Stimulated activated CD8-positive, alpha-beta memory T cell treated with anti-CD3 and anti-CD28 coated beads, Interleukin-15, amount 100 ng/mL, for 4 hours (primary cell): Measurements from ENCODE around the gene MGARP.
A peak's percentile ranks its signal among the peaks of the same experiment; 100 is the strongest.
"Not testable (repeated sequence)": the region's sequence is repeated elsewhere in the genome, so short reads cannot be mapped to it uniquely, and the experiment has no call there.

Experiments
- DNase-seq, 2 donors: peaks; one replicate each; pipeline ENCODE4 v3.0.0-alpha.2; 2020; ENCODE audit warnings: low read depth in 2 of 2

The MGARP gene

DNA sequence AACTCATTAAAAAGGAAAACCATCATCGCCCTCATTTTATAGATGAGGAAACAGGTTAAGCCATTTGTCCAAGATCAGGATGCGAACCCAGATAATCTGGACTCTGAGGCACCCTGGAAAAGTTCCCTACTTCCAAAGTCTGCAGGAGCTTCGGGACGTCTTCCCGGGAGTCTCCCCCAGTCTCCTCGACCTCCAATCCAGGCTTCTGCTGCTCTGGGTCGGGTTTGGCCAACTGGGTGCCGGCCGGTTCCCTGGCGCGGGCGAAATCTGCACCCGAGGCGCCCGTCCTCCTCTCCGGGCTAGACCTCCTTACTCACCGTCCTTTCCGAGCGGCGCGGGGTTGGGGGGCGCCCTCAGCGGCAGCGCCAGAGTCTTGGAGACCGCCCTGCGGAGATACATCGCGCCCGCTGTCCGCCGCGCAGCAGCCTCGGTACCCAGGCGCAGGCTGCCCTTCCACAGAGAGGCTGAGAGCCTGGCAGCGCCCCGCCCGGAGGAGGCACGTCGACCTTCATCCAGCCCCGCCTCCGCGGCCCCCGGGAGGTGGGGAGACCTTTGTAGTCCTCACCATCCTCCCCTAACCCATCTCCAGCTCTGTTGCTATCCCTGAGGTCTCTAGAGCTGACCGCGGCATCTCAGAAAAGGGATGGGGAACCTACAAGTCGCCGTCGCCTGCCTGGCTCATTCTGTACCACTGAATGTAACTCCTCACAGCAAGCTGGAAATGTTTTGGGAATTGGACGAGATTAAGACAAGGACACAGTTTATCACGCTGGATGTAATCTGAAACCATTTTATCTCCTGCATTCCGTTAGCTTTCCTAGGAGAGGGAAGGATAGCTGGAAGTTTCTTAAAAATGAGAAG lies at the start of gene MGARP:
MGARP (minus strand) TSS at position 466 of the 861 bp plus-strand sequence; CDS start at position 399, 67 bp downstream.
- DNase-seq, result peak in 1 of 2 donors; percentile 4

DNA sequence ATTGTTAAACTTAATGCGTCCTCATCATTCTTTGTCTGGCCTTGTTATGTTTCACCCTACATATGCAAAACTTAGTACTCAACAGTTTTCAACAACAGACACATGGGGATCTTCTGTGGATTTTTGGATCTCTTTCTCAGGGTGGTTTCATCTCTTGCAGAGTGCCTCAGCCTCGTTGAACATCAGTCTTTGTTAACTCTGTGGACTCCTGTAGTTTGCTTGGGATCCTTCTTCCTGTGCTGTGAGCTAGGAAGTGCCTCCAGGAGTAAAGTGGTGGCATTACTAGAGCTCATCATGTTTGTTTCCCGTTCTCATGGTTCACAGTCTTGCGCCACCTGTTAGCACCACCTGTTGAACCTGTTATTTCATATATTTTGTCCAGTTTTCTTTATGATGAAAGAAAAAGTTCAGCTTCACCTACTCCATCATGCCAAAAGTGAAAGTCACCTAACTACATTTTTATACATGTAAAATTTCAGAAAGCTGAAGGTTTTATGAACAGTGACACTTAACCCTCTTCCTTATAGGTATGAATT lies 49.7 kb upstream of the MGARP start:
- DNase-seq, result no peak

DNA sequence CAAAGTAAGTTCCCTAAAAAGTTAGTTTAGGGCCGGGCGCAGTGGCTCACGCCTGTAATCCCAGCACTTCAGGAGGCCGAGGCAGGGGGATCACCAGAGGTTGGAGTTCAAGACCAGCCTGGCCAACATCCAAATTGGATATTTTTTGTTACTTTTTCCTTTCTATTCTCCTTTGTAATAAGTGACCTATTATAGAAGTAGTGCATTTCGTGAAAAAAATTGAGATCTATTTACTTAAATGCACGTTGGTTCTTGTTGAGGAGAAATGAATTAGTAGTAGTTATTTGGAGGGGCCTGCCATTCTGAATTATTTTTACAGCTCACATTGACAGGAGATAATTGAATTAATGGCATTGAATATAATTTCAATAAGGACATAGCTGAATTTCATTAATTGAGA lies 44.6 kb upstream of the MGARP start:
- DNase-seq, result no peak

DNA sequence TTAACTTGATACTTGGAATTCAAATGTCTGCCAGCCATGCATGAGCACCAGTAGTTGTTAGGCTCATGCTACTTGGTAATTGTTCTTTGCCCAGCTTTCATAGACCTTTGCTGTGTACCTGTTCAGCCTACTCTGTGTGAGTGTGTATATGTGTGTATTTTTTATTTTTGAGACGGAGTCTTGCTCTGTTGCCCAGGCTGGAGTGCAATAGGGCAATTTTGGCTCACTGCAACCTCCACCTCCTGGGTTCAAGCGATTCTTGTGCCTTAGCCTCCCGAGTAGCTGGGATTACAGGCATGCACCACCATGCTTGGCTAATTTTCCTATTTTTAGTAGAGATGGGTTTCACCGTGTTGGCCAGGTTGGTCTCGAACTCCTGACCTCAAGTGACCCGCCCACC lies 42.5 kb upstream of the MGARP start:
- not testable (repeated sequence) for DNase-seq

DNA sequence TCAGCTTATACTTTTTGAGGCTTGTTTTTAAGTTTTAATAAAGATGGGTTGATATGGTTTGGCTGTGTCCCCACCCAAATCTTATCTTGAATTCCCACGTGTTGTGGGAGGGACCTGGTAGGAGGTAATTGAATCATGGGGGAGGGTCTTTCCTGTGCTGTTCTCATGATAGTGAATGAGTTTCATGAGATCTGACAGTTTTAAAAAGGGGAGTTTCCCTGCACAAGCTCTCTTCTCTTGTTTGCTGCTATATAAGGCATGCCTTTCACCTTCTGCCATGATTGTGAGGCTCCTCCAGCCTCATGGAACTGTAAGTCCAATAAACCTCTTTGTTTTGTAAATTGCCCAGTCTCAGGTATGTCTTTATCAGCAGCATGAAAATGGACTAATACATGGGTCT lies 42.0 kb upstream of the MGARP start:
- not testable (repeated sequence) for DNase-seq

DNA sequence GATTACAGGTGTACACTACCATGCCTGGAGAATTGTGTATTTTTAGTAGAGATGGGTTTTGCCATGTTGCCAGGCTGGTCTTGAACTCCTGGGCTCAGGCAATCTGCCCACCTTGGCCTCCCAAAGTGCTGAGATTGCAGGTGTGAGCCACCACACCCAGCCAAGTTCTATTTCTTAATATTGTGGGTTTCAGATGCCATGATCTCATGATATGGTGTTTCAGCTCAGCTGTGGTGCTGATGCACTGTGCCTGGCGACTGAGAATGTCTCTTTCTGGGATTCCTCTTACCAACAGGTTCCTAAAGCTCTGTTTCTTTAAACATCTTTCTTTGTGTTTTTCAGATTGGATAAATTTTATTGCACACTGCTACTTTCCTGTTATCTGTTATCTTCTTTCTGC lies 39.5 kb upstream of the MGARP start:
- no peak for DNase-seq

DNA sequence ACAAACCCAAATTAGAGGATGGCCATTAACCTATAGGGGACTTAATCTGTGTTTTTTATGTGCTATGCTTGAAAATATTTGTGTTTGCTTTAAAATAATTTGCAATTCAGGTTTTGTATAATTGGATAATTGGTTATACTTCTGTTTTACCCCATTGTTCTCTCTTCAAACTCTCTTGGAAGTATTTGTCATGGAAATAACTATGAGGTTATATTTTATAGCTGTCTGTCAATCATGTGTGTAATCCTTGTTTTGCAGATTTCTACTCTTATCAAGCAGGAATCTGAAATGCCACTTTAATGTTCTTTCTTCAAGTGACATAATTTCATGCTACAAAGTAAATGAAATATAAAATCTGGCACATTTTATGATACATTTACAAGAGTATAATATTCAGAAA lies 37.6 kb upstream of the MGARP start:
- no peak for DNase-seq

DNA sequence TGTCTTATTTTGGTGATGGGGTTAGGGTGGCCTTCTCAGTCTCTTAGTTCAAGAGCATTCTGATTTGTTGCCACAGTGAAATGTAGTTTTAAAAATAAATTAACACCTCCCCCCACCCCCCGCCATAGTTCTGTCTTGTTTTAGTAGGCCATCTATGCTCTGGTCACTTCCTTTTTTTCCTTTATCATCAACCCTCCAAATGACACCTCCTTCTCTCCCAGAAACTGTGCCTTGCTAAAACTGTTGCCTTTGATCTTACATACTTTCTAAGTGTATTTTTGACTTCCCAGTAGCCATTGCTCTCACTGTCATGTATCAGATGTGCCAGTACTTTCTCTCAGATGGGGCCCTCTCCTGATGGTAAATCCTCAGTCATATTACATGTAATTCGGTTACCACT lies 36.7 kb upstream of the MGARP start:
- DNase-seq, result no peak

DNA sequence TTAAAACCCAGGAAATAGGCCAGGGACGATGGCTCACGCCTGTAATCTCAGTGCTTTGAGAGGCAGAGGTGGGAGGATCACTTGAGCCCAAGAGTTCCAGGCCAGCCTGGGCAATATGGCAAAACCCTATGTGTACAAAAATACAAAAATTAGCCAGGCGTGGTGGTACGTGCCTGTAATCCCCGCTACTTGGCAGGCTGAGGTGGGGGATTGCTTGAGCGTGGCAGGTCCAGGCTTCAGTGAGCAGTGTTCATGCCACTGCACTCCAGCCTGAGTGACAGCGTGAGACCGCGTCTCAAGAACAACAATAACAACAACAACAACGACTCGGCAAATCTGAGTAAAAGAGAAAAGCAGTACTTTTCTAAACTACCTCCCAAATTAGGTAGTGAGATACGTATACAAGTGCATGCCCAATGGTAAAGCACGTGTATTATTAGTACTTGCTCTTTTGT lies 35.2 kb upstream of the MGARP start:
- DNase-seq, result no peak

DNA sequence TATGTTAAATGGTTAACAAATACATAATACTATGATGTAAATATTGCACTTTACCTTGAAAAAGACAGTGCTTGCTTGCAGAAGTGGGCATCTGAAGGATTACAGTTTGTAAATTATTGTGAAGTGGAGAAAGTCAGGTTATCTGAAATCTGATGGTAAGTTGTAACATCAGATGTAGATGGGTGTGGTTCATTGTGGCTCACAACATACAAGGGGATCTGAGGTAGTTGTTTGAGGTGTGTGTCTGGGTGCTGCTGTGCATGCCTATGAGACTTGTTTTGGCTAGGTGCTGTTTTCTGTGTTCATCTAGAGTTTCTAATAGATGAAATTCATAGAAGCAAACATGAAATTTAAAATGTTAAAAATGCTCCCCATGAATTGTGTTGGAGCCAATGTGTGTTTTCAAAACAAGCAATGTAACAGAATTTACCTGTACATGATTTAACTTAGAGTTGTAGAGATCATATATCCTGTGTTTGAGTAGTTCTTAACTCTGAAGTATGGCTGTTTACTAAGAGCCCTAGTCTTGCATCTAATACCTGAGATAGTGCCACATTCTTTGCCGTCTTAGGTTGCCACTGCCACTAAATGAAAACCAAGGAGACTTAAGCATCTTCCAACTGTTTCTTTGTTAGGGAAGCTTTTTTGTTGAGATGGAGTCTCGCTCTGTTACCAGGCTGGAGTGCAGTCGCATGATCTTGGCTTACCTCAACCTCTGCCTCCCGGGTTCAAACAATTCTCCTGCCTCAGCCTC lies 34.2 kb upstream of the MGARP start:
- DNase-seq, result no peak

DNA sequence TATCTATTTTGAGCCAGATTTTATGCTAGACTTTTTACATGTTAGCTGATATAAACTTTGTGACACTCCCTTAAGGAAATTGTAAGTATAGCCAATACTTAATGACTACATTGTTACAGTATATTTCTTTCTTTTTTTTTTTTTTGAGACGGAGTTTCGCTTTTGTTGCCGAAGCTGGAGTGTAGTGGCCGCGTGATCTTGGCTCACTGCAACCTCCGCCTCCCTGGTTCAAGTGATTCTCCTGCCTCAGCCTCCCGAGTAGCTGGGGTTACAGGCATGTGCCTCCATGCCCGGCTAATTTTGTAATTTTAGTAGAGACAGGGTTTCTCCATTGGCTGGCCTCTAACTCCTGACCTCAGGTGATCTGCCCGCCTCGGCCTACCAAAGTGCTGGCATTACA lies 33.4 kb upstream of the MGARP start:
- DNase-seq, result not testable (repeated sequence)

DNA sequence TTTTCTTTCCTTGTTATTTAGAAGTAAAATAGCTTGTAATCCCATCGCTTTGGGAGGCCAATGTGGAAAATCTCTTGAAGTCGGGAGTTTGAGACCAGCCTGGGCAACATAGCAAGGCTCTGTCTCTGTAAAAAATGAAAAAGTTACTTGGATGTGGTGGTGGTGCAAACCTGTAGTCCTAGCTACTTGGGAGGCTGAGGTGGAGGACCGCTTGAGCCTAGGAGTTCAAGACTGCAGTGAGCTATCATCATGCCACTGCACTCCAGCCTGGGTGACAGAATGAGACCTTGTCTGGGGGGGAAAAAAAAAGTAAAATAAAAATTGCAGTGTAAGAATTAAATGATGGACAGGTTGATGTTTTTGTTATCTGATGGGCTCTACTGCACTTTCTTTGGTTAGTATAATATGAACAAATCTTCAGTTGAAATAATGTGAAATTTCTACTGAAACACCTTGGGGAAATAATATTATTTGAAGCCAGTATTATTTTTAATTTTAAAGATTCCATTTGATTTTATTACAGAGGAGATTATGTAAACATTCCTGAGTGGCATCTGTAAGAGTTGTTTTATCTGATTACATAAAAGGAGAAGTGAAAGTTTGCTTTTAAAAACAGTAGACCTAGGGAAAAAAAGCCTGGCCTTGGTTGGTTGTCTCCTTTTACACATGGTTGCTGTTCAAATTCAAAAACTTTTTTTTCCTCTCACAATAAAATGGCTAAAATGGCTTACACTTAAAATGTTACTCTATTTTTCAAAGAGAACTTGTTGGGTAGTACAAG lies 32.7 kb upstream of the MGARP start:
- no peak for DNase-seq

DNA sequence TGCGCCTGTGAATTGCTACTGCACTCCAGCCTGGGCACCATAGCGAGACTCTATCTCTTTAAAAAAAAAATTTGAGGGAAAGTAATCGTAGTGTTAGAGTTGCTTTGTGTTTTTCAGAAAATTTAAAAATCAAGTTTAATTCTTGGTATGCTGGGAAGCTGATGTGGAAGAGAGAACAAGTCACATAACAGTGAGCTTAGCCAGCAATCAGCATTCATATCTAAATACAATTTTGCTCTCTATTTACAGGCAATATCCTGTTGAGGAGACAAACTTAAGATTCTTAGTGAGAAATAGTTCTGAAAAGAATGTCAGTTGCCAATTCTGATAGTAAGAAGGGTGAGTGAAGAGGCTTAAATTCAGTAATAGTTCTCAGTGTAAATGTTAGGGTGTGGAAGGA lies 31.9 kb upstream of the MGARP start:
- no peak for DNase-seq

DNA sequence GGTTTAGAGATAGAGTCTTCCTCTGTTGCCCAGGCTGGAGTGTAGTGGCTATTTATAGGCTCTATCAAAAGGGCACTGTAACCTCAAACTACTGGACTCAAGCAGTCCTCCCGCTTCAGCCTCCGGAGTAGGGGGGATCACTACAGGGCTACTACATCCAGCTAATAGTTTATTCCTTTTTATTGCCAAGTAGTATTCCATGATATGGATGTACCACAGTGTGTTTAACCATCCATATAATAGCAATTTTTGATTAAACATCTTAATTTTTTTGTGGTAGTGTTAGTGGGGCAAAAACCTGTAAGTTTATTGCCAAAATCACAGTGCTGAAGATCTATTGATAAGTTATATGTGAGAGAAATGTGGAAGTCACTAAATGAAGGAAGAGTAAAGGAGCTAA lies 24.9 kb upstream of the MGARP start:
- DNase-seq, result no peak

DNA sequence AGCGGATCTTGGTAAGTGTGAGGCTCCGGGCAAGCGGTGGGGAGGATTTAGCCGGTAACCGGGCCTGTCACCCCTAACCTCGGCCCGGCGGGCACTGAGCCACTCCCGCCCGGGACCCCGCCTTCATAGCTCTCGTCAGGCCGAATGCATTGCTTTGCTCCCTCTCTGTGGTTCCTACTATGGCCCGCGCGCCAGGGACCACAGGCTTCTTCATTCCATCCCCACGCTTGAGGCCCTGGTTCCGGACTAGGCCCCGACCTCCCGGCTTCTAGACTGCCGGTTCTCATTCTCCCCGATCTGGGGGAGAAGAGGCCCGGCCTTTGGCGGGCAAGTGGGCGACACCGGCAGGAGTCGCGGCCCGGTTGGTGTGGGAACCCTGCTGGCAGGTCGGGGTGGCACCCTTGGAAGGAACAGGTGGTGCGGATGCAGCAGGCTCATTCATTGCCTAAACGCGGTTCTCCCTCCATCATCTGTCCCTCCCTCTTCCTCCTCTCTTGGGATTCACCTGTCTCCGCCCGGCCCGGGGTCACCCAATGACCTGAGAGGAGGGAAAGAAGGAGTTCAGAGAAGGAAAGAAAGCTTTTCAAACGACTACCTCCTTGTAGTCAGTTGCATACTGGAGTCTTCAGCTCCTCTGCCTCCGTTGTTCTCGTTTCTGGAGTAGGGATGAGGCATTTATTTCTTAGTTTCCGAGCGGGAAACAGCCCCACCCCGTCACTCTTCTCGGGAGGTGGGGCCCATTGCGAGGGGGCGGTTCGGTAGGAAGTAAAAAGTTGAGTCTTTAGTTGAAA lies 22.0 kb upstream of the MGARP start, which contains the start of gene NDUFC1:
NDUFC1 (minus strand) TSS at position 657 of the 791 bp plus-strand sequence. CDS start 6,679 bp downstream, outside the sequence.
- peak; percentile 26 to 32 for DNase-seq

DNA sequence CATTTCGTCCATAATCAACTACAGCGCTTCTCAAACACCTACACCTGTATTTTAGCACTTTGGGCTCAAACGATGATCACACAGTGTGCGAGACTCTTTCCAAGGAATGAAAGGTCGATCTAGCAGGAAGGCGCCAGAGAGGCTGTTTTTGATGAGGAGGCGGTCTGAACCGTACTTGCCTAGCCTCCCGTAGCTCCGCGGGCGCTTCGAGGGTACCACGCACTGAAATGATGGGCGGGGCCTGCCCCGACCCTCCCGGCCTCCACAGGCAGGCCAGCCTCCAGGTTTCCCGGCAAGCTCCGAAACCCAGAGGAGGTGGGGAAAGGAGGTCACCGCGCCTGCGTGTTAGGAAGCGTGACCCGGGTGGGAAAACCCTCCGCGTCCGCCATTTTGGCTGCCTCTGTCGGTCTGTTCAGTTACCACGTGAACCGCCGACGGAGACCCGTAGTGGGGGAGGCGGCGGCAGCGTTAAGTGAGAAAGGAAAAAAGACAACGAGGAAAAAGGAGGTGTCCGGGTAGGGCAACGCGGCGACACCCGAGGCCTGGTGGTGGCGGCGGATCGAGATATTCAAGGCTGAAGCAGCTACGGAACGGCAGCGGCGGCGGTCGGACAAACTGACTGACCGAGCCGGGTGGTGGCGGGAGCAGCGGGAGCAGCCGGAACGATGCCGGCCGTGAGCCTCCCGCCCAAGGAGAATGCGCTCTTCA lies 21.2 kb upstream of the MGARP start, which contains the start of gene NAA15:
NAA15 (plus strand) TSS at position 393 of the 708 bp plus-strand sequence; CDS start at position 666, 273 bp downstream.
- peak; percentile 95 to 96 for DNase-seq

DNA sequence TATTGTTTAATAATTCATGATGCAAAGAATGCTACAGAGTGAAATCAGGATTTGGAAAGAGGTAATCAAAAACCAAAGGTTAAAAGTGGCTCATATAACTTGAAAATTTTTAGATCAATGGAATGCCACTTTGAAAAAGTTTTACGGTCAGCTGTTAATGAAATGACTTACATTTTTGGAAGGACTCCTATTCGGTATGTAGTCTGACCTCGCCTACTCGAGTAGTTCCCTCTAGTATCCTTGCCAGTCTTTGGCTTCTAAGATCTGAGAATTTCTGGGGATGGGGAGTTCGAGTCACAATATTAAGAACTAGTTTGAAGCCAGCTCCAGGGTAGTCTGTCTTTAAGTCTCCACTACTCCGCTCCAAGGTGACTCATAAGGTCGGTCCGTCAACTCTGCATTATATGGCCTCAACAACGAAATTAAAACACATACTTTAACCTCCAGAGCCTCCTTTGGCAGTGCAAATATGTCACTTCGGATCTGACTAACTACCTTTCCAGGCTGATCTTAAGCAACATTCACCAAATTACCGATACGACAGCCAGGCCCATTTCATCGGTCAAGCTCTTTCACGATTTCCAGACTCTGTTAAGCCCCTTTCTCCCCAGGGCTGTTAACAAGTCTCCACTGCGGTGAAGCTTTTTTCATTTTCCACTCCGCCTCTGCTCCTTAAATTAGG lies 20.5 kb upstream of the MGARP start:
- DNase-seq, result no peak

DNA sequence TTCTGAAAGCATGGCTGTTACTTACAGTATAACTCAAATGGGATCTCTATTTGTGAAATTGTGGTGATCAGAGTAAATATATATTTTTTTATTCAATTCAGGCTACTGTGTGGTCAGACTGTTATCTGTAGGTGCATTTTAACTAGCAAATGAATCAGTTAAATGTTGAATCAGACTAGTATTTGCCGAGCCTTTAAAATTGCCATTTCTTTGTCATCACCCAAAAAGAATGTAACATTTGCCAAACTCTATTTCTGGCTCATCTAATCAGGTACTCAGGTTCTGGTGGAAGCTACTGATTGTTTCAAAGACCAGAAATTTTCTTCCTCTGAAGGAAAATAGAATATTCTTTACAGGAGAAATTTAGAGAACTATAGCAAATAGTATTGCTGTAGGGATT lies 19.5 kb upstream of the MGARP start:
- no peak for DNase-seq

DNA sequence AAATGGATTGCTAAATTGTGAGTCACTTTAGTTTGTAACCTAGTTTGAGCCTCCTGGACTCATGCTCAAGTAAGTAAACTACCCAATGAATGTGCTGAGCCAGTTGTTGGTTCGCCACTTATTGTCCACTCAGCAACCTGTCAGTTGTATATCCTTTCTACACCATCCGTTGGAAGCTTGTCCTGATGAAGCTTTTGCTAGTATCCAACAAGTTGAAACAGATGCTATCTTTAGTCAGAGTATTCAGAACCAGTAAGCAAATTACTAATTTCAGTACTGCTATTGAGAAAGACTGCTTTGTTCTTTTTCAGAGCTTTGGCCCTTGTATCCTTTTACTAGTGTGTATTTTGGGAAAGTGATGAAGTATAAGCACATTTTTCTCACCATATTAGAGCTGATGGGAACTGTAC lies 17.0 kb upstream of the MGARP start:
- DNase-seq, result no peak

DNA sequence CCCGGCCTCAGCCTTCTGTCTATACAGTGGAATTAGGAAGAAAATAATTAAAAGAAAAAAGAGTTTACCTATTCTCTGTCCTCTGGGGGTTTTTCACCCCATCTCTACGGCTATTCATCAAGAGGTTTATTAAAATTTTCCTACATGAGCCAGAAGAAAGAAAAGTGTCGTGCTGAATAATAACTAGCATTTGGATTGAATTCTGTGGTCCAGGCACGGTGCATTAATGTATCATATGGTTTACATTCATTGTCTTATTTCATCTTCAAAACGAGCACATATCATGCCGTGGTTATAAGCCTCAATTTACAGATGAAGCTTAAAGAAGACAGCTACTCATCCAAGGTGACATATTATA lies 15.9 kb upstream of the MGARP start:
- no peak for DNase-seq
